Psoas muscle (tissue), 8 donors: ENCODE results near the gene TMTC2. TPM values are rescaled to one million over a fixed set of nuclear protein-coding genes. Genes with fewer than 3 reads are reported as not detected.

Source experiments
- ATAC-seq, 4 donors: fragments of 200-7000 bp; cut with Tn5 transposase; one replicate each; pipeline ENCODE4 v1.9.1; 2020; ENCODE audit warnings: moderate library complexity in 3 of 4, mild to moderate bottlenecking in 2 of 4
- DNase-seq, 2 donors: peaks; one replicate each; pipeline ENCODE4 v3.0.0-alpha.2; 2020
- H3K27ac ChIP-seq: fragments of 200-600 bp; one replicate; pipeline ENCODE4 v1.8.0; 2022
- H3K27me3 ChIP-seq, 3 donors: fragments of 200-600 bp in 1 of 3; one replicate each; pipeline versions ENCODE4 v1.6.1 to v1.8.0; 2013 to 2022; ENCODE audit warnings: low read length in 2 of 3, mild to moderate bottlenecking in 2 of 3, moderate library complexity in 1 of 3; ENCODE audit not compliant: insufficient read depth in 3 of 3
- H3K36me3 ChIP-seq, 2 donors: fragments of 200-600 bp in 1 of 2; one replicate each; pipeline versions ENCODE4 v1.6.1 to v1.8.0; 2013 to 2022; ENCODE audit warnings: low read depth in 1 of 2, mild to moderate bottlenecking in 1 of 2, moderate library complexity in 1 of 2; ENCODE audit not compliant: insufficient read depth in 1 of 2
- H3K4me1 ChIP-seq: fragments of 200-600 bp; one replicate; pipeline ENCODE4 v1.8.0; 2022
- H3K4me3 ChIP-seq: fragments of 200-600 bp; one replicate; pipeline ENCODE4 v1.8.0; 2022; ENCODE audit warnings: mild to moderate bottlenecking
- H3K9me3 ChIP-seq: fragments of 200-600 bp; one replicate; pipeline ENCODE4 v1.8.0; 2022
- WGBS, 3 donors: extraction: QIAGEN DNeasy Blood & Tissue Kit; methylation state at CpG; one replicate each; pipeline versions ENCODE4 v1.1.6 to v1.1.7; 2013; 5-methylcytosine and 5-hydroxymethylcytosine counted together
- intact Hi-C, 2 donors: fragments of 100-400 bp; cut with DNase I; formaldehyde crosslinking; loops; one replicate each; pipeline versions ENCODE4 v1.11.0 to v1.14.2; 2022
- polyA plus RNA-seq, 3 donors: library from polyadenylated mRNA; stranded (reverse); fragments of 200-250 nt; gene quantifications; one replicate each; pipeline ENCODE4 v1.2.3, GENCODE V29; 2013
- total RNA-seq, 4 donors: library from RNA; stranded (reverse); fragmentation: NEBNext Ultra II Directional in 2 of 4; extraction: Animal tissue kit (Norgen Biotek cat#: 25700) in 2 of 4; gene quantifications; one replicate each; pipeline versions ENCODE4 v1.2.1 to v1.2.4, GENCODE V29; 2021 to 2023
- TF ChIP-seq, protein P1 (sequence below): fragments of 200-600 bp; IDR thresholded peaks from one replicate; pipeline ENCODE4 v1.8.0; 2022; ENCODE audit warnings: antibody characterized with exemption
- donor health status: healthy with polysubstance abuse.
- donor health status: DM: no; HTN: no; CAD: no; lungs with moderate emphysema.
- donor health status: Bipolar disorder and iron deficiency.
- donor health status: healthy.
- donor health status: DM: yes; HTN: yes; CAD: no.
- donor health status: DM: no; HTN: no; CAD: no.
- donor health status: DM: no; HTN: no; CAD: no.
- donor health status: DM: yes; HTN: yes; CAD: no.

Gene TMTC2
- total and polyA plus RNA-seq, 7 donors: 0.85 to 2.7 (median 1.8) TPM

DNA sequence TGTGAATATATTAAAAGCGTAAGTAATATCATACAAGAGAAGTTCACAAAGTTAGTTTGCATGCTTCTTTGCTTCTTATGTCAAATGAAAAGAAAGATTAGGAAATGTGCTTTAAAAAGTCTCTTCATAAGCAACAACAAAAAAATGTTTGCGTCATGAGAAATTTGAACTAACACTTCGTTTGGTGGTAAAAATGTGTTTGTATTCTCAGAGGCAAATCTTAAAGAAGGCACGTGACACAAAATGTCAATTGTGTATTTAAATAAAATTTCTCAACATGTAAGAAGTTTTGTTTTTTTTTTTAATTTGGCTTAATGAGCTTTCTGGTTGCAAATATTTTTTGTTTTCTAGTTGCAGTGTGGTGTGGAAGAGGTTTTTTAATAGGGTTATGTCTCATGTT is 93.8 kb downstream of the TMTC2 start:
- no peak overlapping the region for H3K4me3 ChIP-seq
- no peaks in the 10 kb centered on the region for H3K36me3 ChIP-seq
- DNase-seq: no peak
- no peak overlapping the region for H3K27ac ChIP-seq
- no peaks in the 10 kb centered on the region for H3K9me3 ChIP-seq
- intact Hi-C loops: no loop called here
- WGBS, 3 donors: 87 to 89% (median 89%) methylated on average over 4 of the region's 4 CpGs
- ATAC-seq: no peak
- H3K27me3 ChIP-seq: no peaks in the 10 kb centered on the region
- H3K4me1 ChIP-seq: no peaks in the 10 kb centered on the region
- TF ChIP-seq, protein P1, sequence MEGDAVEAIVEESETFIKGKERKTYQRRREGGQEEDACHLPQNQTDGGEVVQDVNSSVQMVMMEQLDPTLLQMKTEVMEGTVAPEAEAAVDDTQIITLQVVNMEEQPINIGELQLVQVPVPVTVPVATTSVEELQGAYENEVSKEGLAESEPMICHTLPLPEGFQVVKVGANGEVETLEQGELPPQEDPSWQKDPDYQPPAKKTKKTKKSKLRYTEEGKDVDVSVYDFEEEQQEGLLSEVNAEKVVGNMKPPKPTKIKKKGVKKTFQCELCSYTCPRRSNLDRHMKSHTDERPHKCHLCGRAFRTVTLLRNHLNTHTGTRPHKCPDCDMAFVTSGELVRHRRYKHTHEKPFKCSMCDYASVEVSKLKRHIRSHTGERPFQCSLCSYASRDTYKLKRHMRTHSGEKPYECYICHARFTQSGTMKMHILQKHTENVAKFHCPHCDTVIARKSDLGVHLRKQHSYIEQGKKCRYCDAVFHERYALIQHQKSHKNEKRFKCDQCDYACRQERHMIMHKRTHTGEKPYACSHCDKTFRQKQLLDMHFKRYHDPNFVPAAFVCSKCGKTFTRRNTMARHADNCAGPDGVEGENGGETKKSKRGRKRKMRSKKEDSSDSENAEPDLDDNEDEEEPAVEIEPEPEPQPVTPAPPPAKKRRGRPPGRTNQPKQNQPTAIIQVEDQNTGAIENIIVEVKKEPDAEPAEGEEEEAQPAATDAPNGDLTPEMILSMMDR: no peak

DNA sequence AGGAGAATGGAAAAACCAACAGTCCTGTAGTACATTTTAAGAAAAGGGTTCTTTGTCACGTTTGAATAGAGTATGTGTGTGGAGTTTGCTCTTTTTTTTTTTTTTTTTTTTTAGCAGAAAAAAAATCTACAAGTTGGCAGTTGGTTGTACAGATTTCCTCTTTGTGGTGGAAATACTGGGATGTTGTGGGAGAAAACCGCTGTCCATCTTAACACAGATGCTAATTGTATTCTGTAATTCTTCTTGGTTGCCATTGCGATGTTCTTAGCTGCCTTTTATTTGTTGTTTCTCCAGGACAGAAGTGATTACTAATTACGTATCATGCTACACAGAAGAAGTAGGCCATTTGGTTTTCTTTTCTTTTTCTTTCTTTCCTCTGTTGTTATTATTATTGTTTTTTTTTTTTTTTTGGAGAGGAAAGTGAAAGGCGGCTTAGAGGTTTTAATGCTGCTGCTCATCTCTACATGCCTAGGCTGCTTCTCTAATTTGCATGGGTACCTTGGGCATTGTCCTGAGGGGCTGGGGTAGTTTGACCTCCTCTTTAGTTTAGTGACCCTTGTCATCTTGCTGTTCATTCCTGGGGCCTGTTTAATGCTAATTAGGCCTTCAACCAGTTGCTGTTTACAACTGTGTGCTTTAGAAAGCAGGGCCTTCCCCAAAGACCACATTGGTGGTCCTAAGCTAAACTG is 94.7 kb downstream of the TMTC2 start:
- intact Hi-C loops: no loop called here
- 44 to 75% (median 49%) methylated on average over 5 of the region's 5 CpGs for WGBS, 3 donors

DNA sequence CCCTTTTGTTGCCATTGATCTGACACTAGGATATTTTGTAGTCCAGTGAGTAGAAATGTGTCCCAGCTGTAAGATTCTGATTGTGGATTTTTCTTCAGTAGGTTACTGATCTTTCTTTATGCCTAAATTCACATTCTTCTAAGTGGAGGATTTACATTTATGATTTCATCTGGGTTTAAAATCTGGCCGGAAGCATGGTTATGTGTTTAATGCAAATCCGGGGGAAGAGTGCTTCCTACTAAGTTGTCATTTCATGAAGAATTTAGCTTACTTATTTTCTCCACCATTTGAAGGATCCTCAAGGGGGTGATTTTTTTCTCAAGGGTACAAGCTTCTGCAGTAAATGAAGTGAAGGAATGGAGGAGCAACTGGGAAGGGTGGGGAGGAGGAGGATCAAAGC is 96.7 kb downstream of the TMTC2 start:
- intact Hi-C loops: no loop called here
- no peak overlapping the region for H3K4me3 ChIP-seq
- H3K36me3 ChIP-seq: no peaks in the 10 kb centered on the region
- no peaks in the 10 kb centered on the region for H3K4me1 ChIP-seq
- TF ChIP-seq, protein P1: no peak
- no peak overlapping the region for H3K27ac ChIP-seq
- no peaks in the 10 kb centered on the region for H3K9me3 ChIP-seq
- no peak for DNase-seq
- 81 to 86% (median 83%) methylated on average over 2 of the region's 2 CpGs for WGBS, 3 donors
- ATAC-seq: no peak
- no peaks in the 10 kb centered on the region for H3K27me3 ChIP-seq

More for the DNA sequence above, 94.7 kb downstream of the TMTC2 start:
- H3K27ac ChIP-seq: no peak overlapping the region
- no peaks in the 10 kb centered on the region for H3K9me3 ChIP-seq
- ATAC-seq (no peak), DNase-seq (no peak)
- no peaks in the 10 kb centered on the region for H3K36me3 ChIP-seq
- TF ChIP-seq, protein P1: no peak
- H3K4me3 ChIP-seq: no peak overlapping the region
- H3K4me1 ChIP-seq: no peaks in the 10 kb centered on the region
- H3K27me3 ChIP-seq: no peaks in the 10 kb centered on the region

DNA sequence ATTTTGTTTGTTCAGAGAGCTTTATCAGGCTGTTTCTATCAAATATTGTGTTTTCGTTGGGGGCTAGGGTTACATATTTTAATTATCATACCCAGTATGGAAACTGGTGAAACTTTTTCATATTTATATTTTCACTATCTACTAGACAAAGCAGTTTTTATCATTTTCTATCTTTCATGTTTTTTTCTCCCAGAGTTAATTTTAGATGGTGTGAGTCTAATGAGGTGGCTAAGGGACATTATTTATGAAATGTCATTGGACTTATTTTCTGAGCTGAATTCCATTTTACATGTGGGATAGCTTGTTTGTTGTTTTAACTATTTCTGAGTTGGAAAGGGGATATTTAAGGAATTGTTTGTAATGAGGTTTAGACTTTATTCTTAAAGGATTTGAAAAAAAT is 100.3 kb downstream of the TMTC2 start:
- no peak for ATAC-seq
- WGBS, 3 donors: 86 to 91% (median 89%) methylated on average over 1 of the region's 1 CpG
- TF ChIP-seq, protein P1: no peak
- no peaks in the 10 kb centered on the region for H3K27me3 ChIP-seq
- intact Hi-C loops: no loop called here
- H3K36me3 ChIP-seq: no peaks in the 10 kb centered on the region
- H3K9me3 ChIP-seq: no peaks in the 10 kb centered on the region
- no peak for DNase-seq
- H3K4me1 ChIP-seq: no peaks in the 10 kb centered on the region
- H3K27ac ChIP-seq: no peak overlapping the region
- no peak overlapping the region for H3K4me3 ChIP-seq

DNA sequence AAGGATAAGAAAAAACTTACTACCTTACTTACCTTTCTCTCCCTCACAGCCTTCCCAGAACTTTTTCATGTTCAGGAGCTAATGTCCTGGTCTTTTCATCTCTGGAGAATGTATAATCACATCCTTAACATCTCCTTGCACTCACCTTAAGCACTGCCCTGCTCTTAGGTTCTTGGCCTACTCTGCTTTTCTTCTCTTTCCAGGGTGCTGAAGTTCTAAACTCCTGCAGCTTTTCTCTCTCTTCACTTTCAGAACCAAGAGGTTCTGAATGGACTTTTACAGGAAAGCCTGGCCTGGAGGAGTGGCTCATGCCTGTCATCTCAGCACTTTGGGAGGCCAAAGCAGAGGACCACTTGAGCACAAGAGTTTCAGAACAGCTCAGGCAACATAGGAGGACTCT is 101.9 kb downstream of the TMTC2 start:
- intact Hi-C loops: no loop called here
- no peak overlapping the region for H3K27ac ChIP-seq
- H3K36me3 ChIP-seq: no peaks in the 10 kb centered on the region
- TF ChIP-seq, protein P1: no peak
- DNase-seq (no peak), ATAC-seq (no peak)
- H3K4me1 ChIP-seq: no peaks in the 10 kb centered on the region
- no peak overlapping the region for H3K4me3 ChIP-seq
- H3K9me3 ChIP-seq: no peaks in the 10 kb centered on the region
- no peaks in the 10 kb centered on the region for H3K27me3 ChIP-seq
